Stromal cell of bone marrow (primary cell): ENCODE results near the gene ABHD17C.
"Not testable (repeated sequence)": the region's sequence is repeated elsewhere in the genome, so short reads cannot be mapped to it uniquely, and the experiment has no call there.

Experiments
- DNase-seq: peaks from one replicate; pipeline ENCODE4 v3.0.0-alpha.2; 2012; ENCODE audit warnings: low read depth

Gene ABHD17C

GRCh38 chr15:80730926-80731325 is 35.8 kb downstream of the ABHD17C start:
- no peak for DNase-seq

- DNase-seq = no peak
These were observed 37.1 kb downstream of the ABHD17C start for GRCh38 chr15:80732167-80732566.

- no peak for DNase-seq
These were observed 37.7 kb downstream of the ABHD17C start for GRCh38 chr15:80732818-80733217.

GRCh38 chr15:80733460-80733859 is 38.4 kb downstream of the ABHD17C start:
- DNase-seq = no peak

- DNase-seq = no peak
These were observed 40.2 kb downstream of the ABHD17C start for GRCh38 chr15:80735344-80735743.

- DNase-seq = no peak
These were observed 41.5 kb downstream of the ABHD17C start for GRCh38 chr15:80736560-80736959.

- DNase-seq = no peak
These were observed 44.8 kb downstream of the ABHD17C start for GRCh38 chr15:80739919-80740318.

GRCh38 chr15:80742081-80742480 is 47.0 kb downstream of the ABHD17C start:
- no peak for DNase-seq

- no peak for DNase-seq
These were observed 48.2 kb downstream of the ABHD17C start for GRCh38 chr15:80743189-80743833.

GRCh38 chr15:80744415-80744814 is 49.3 kb downstream of the ABHD17C start:
- no peak for DNase-seq

GRCh38 chr15:80744826-80745225 is 49.7 kb downstream of the ABHD17C start:
- peak; percentile 59 for DNase-seq

- DNase-seq = no peak
These were observed 50.8 kb downstream of the ABHD17C start for GRCh38 chr15:80745888-80746287.

- no peak for DNase-seq
These were observed 52.4 kb downstream of the ABHD17C start for GRCh38 chr15:80747317-80748053.

- DNase-seq = no peak
These were observed 54.5 kb downstream of the ABHD17C start for GRCh38 chr15:80749589-80749988.

GRCh38 chr15:80750575-80750974 is 55.5 kb downstream of the ABHD17C start:
- no peak for DNase-seq

GRCh38 chr15:80752204-80752603 is 57.1 kb downstream of the ABHD17C start:
- DNase-seq = no peak

GRCh38 chr15:80753161-80753560 is 58.1 kb downstream of the ABHD17C start:
- DNase-seq = no peak

GRCh38 chr15:80754014-80754413 is 58.9 kb downstream of the ABHD17C start:
- DNase-seq = no peak

GRCh38 chr15:80755885-80756284 is 60.8 kb downstream of the ABHD17C start:
- DNase-seq = no peak

GRCh38 chr15:80758130-80758745 is 63.1 kb downstream of the ABHD17C start:
- no peak for DNase-seq

- no peak for DNase-seq
These were observed 65.8 kb downstream of the ABHD17C start for GRCh38 chr15:80760960-80761359.

GRCh38 chr15:80761754-80762153 is 66.6 kb downstream of the ABHD17C start:
- no peak for DNase-seq

GRCh38 chr15:80763235-80763634 is 68.1 kb downstream of the ABHD17C start:
- DNase-seq = not testable (repeated sequence)
